HCT116 (cell line): ENCODE data around the gene HDLBP. TPM values are rescaled to one million over a fixed set of nuclear protein-coding genes. Genes with fewer than 3 reads are reported as not detected.

Source experiments
- ATAC-seq: fragments of 200-7000 bp; cut with Tn5 transposase; 2 replicates; pipeline ENCODE4 v1.9.1; 2020; ENCODE audit warnings: mild to moderate bottlenecking, moderate library complexity
- BruUV-seq: library from RNA; stranded (reverse); fragments of 400-500 nt; replicated peaks from 2 replicates; lab custom pipeline; 2021; lab: Mats Ljungman, UMichigan
- CTCF ChIA-PET: fragments of 300-600 bp; sonication (Branson Sonifier 250); formaldehyde crosslinking; loops from one replicate; lab custom pipeline; 2021; ENCODE audit warnings: antibody characterized with exemption; lab: Charles Lee
- POLR2A ChIA-PET: fragments of 300-600, 350-600 bp; sonication (Branson Sonifier 250); formaldehyde crosslinking; loops from one replicate; lab custom pipeline; 2021; ENCODE audit warnings: antibody characterized with exemption; lab: Charles Lee
- RAD21 ChIA-PET, 2 experiments: fragments of 300-600 bp; sonication (Branson Sonifier 250); formaldehyde crosslinking; loops; one replicate each; lab custom pipeline; 2023; ENCODE audit warnings: low total read pairs in 2 of 2; ENCODE audit not compliant: uncharacterized antibody in 2 of 2, unreplicated experiment in 2 of 2, low non-redundant PET in 1 of 2; lab: Charles Lee
- DNase-seq: peaks from one replicate; pipeline ENCODE4 v3.0.0-alpha.2; 2010; ENCODE audit warnings: low read depth, low spot score
- H2AFZ ChIP-seq: fragments of 200-600 bp; shearing (Covaris generic), sonication (generic); 2 replicates; pipeline ENCODE4 v1.6.1; 2017; ENCODE audit warnings: low read depth, mixed run types, mixed read lengths, antibody characterized with exemption, low read length; ENCODE audit not compliant: poor library complexity, severe bottlenecking
- H3K27ac ChIP-seq: 2 replicates; pipeline ENCODE4 v1.5.1; 2012; ENCODE audit warnings: low read depth, low read length
- H3K27me3 ChIP-seq: fragments of 200-600 bp; sonication (generic); 2 replicates; pipeline ENCODE4 v1.6.1; 2016; ENCODE audit warnings: mixed run types, low read length, mixed read lengths; ENCODE audit not compliant: insufficient read depth
- H3K36me3 ChIP-seq, 2 experiments: fragments of 200-500 bp in 1 of 2; fragments of 200-600 bp in 1 of 2; sonication (Bioruptor generic) in 1 of 2; sonication (generic) in 1 of 2; 2 replicates each; pipeline versions ENCODE4 v1.5.1 to v1.6.1; 2014 to 2016; ENCODE audit warnings: low read length in 2 of 2, inconsistent platforms in 1 of 2, mixed read lengths in 1 of 2, mixed run types in 1 of 2; ENCODE audit not compliant: insufficient read depth in 2 of 2, control insufficient read depth in 1 of 2
- H3K4me1 ChIP-seq, 2 experiments: fragments of 200-600 bp in 1 of 2; sonication (generic) in 1 of 2; 2 replicates each; pipeline versions ENCODE4 v1.5.1 to v1.6.1; 2012 to 2017; ENCODE audit warnings: low read length in 2 of 2, inconsistent platforms in 1 of 2, mild to moderate bottlenecking in 1 of 2, mixed read lengths in 1 of 2, mixed run types in 1 of 2, moderate library complexity in 1 of 2; ENCODE audit not compliant: insufficient read depth in 2 of 2, control insufficient read depth in 1 of 2
- H3K4me2 ChIP-seq: fragments of 200-600 bp; sonication (generic); 2 replicates; pipeline ENCODE4 v1.6.1; 2017; ENCODE audit warnings: mixed run types, low read length, mixed read lengths
- H3K4me3 ChIP-seq, 2 experiments: fragments of 200-600 bp in 1 of 2; sonication (generic) in 1 of 2; replicated peaks in 1 of 2; 2 replicates each; pipeline ENCODE4 v1.5.1; 2011 to 2016; ENCODE audit warnings: low read length in 2 of 2, control low read depth in 1 of 2, low read depth in 1 of 2, mild to moderate bottlenecking in 1 of 2, mixed read lengths in 1 of 2, mixed run types in 1 of 2
- H3K79me2 ChIP-seq: fragments of 200-600 bp; sonication (generic); 2 replicates; pipeline ENCODE4 v1.6.1; 2017; ENCODE audit warnings: mild to moderate bottlenecking, mixed run types, low read length, moderate library complexity, mixed read lengths; ENCODE audit not compliant: insufficient read depth
- H3K9ac ChIP-seq: fragments of 200-600 bp; sonication (generic); 2 replicates; pipeline ENCODE4 v1.6.1; 2016; ENCODE audit warnings: low read length, mixed read lengths
- H3K9me2 ChIP-seq: fragments of 200-600 bp; sonication (generic), shearing (Covaris generic); 2 replicates; pipeline ENCODE4 v1.6.1; 2017; ENCODE audit warnings: mixed run types, mild to moderate bottlenecking, moderate library complexity; ENCODE audit not compliant: insufficient read depth
- H3K9me3 ChIP-seq, 2 experiments: fragments of 200-500 bp in 1 of 2; fragments of 200-600 bp in 1 of 2; sonication (Bioruptor generic) in 1 of 2; sonication (generic) in 1 of 2; 2 replicates each; pipeline ENCODE4 v1.6.1; 2014 to 2017; ENCODE audit warnings: low read length in 2 of 2, mixed read lengths in 2 of 2, inconsistent platforms in 1 of 2, low read depth in 1 of 2, mild to moderate bottlenecking in 1 of 2, mixed run types in 1 of 2, moderate library complexity in 1 of 2; ENCODE audit not compliant: control insufficient read depth in 1 of 2, insufficient read depth in 1 of 2
- H4K20me1 ChIP-seq: fragments of 200-600 bp; sonication (generic), shearing (Covaris generic); 2 replicates; pipeline ENCODE4 v1.6.1; 2017; ENCODE audit warnings: mixed run types, mild to moderate bottlenecking, moderate library complexity; ENCODE audit not compliant: insufficient read depth
- CBX3 ChIP-seq: IDR thresholded peaks from 2 replicates; pipeline ENCODE4 v1.6.1; 2012; ENCODE audit warnings: low read depth
- FOSL1 ChIP-seq: IDR thresholded peaks from 2 replicates; pipeline ENCODE4 v1.6.1; 2012; ENCODE audit warnings: low read depth
- JUND ChIP-seq: IDR thresholded peaks from 2 replicates; pipeline ENCODE4 v1.6.1; 2012
- POLR2A ChIP-seq: IDR thresholded peaks from 2 replicates; pipeline ENCODE4 v1.7.0; 2011; ENCODE audit warnings: borderline replicate concordance; ENCODE audit not compliant: insufficient read depth, insufficient read length; ENCODE audit errors: extremely low read depth
- RAD21 ChIP-seq: IDR thresholded peaks from 2 replicates; pipeline ENCODE4 v1.6.1; 2012; ENCODE audit warnings: low read depth, mild to moderate bottlenecking
- SIN3A ChIP-seq: IDR thresholded peaks from 2 replicates; pipeline ENCODE4 v1.6.1; 2012; ENCODE audit warnings: low read depth
- SP1 ChIP-seq: IDR thresholded peaks from 2 replicates; pipeline ENCODE4 v1.6.1; 2012; ENCODE audit warnings: low read depth
- SRF ChIP-seq: IDR thresholded peaks from 2 replicates; pipeline ENCODE4 v1.6.1; 2012; ENCODE audit warnings: low read depth
- TCF7L2 ChIP-seq: IDR thresholded peaks from 2 replicates; pipeline ENCODE4 v1.7.0; 2011; ENCODE audit warnings: borderline replicate concordance, inconsistent platforms; ENCODE audit not compliant: insufficient read depth, insufficient read length; ENCODE audit errors: extremely low read depth
- intact Hi-C: fragments of 100-400 bp; cut with micrococcal nuclease; formaldehyde crosslinking; loops from 2 replicates; pipeline ENCODE4 v1.10.0; 2022
- total RNA-seq: library from RNA; stranded (reverse); gene quantifications from one replicate; pipeline ENCODE4 v1.2.1, GENCODE V29; 2021; ENCODE audit not compliant: unreplicated experiment
- TF ChIP-seq, protein P1 (sequence below): IDR thresholded peaks from 2 replicates; pipeline ENCODE4 v1.6.1; 2012
- TF ChIP-seq, protein P2 (sequence below): IDR thresholded peaks from 2 replicates; pipeline ENCODE4 v1.6.1; 2012

The HDLBP gene
- total RNA-seq, 1 experiment from 2014 or later, result 462 TPM

DNA sequence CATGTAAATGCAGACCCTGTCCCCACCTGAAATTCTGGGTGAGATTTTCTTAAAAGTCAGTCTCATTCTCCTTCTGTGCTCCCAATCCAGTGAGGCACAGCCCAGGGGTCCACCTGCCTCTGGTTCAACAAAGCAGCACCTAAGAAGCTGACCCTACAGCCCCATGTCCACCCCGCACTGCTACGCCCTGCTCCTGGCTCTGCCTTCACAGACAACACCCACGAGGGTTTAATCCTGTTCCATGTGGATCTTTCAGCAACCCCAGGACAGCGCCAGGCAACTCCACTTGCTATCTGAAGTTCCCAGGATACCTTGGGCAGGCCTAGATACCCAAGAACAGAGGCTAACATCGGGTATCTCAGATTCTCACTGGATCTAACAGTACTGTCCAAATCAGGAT, 44.9 kb downstream of the HDLBP start:
- Histone ChIP-seq H3K4me1 (peaks cover 21 to 51% of the 10 kb centered on the region in 2 experiments; a peak in 3 of 4 replicates), H3K36me3 (peaks cover 18 to 23% of the 10 kb centered on the region in 2 experiments), H3K4me3 (no peak overlapping the region), H3K27ac (no peak overlapping the region), H3K79me2 (peaks cover 95% of the 10 kb centered on the region), H3K9me2 (no peaks in the 10 kb centered on the region), H3K9ac (0 out of 2 replicates have a peak overlapping the region, but pooled peaks have one; percentile 84), H2AFZ (no peak overlapping the region), H4K20me1 (peaks cover 32% of the 10 kb centered on the region; the same call in 1 of the 2 replicates), H3K4me2 (no peak overlapping the region), H3K9me3 (no peaks in the 10 kb centered on the region), H3K27me3 (no peaks in the 10 kb centered on the region)
- intact Hi-C loops, result loop anchor here (5.0 kb wide), 1 partner anchor 47 kb away; the partner anchor contains the start of genes HDLBP and SEPTIN2
- ATAC-seq (no peak), DNase-seq (no peak)
- no peak for TF ChIP-seq SP1
- TF ChIP-seq SRF, result no peak
- no peak for TF ChIP-seq JUND
- TF ChIP-seq CBX3, result no peak
- TF ChIP-seq FOSL1, result no peak
- TF ChIP-seq, protein P1, sequence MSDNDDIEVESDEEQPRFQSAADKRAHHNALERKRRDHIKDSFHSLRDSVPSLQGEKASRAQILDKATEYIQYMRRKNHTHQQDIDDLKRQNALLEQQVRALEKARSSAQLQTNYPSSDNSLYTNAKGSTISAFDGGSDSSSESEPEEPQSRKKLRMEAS, result no peak
- TF ChIP-seq TCF7L2, result no peak
- TF ChIP-seq SIN3A, result no peak
- TF ChIP-seq RAD21, result no peak
- TF ChIP-seq, protein P2, sequence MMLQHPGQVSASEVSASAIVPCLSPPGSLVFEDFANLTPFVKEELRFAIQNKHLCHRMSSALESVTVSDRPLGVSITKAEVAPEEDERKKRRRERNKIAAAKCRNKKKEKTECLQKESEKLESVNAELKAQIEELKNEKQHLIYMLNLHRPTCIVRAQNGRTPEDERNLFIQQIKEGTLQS, result no peak
- no peak for TF ChIP-seq POLR2A
- CTCF ChIA-PET, result no interaction called here
- RAD21 ChIA-PET, result no interaction called here
- POLR2A ChIA-PET, result no interaction called here
- no TSS peak for BruUV-seq
